NCI-H446 (cell line): ENCODE measurements around the gene ALAD.
A peak's percentile ranks its signal among the peaks of the same experiment; 100 is the strongest.
"Not testable (repeated sequence)": the region's sequence is repeated elsewhere in the genome, so short reads cannot be mapped to it uniquely, and the experiment has no call there.

ENCODE experiments used
- DNase-seq, 2 experiments: peaks; one replicate each; lab custom pipeline; 2025; lab: John Stamatoyannopoulos, UW

ALAD gene

GRCh38 chr9:113401027-113401792 lies at the start of gene ALAD:
Gene ALAD, minus strand, starts transcription at chr9:113401284. Its CDS starts 7,725 bp downstream, at chr9:113393559.
- peak; percentile 89 to 95 for DNase-seq

DNA sequence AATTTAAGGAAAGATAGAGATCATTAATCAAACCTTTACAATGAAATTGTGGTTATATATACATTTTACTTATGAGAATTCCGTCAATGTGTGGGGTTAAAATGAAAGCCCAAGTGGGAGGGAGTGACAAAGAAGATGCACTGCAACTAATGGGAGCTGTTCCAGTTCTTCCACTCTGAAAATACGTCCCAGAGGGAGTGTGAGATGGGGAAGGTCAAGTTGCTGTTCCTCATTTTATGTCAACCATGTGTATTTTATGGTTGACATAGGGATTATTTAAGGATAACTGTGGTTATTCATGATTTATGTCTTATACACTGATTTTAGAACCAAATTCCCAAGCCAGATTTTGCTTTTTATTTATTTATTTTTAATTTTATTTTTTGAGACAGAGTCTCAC lies 48.3 kb upstream of the ALAD start:
- DNase-seq = no peak

- peak in 1 of 2 experiments; percentile 31 for DNase-seq
Observed at GRCh38 chr9:113446323-113446740, 45.2 kb upstream of the ALAD start.

- no peak for DNase-seq
Observed at GRCh38 chr9:113444736-113445135, 43.7 kb upstream of the ALAD start.

DNA sequence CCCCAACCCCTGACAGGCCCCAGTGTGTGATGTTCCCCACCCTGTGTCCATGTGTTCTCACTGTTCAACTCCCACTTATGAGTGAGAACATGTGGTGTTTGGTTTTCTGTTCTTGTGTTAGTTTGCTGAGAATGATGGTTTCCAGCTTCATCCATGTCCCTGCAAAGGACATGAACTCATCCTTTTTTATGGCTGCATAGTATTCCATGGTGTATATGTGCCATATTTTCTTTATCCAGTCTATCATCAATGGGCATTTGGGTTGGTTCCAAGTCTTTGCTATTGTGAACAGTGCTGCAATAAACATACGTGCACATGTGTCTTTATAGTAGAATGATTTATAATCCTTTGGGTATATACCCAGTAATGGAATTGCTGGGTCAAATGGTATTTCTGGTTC lies 36.6 kb upstream of the ALAD start:
- not testable (repeated sequence) for DNase-seq

DNA sequence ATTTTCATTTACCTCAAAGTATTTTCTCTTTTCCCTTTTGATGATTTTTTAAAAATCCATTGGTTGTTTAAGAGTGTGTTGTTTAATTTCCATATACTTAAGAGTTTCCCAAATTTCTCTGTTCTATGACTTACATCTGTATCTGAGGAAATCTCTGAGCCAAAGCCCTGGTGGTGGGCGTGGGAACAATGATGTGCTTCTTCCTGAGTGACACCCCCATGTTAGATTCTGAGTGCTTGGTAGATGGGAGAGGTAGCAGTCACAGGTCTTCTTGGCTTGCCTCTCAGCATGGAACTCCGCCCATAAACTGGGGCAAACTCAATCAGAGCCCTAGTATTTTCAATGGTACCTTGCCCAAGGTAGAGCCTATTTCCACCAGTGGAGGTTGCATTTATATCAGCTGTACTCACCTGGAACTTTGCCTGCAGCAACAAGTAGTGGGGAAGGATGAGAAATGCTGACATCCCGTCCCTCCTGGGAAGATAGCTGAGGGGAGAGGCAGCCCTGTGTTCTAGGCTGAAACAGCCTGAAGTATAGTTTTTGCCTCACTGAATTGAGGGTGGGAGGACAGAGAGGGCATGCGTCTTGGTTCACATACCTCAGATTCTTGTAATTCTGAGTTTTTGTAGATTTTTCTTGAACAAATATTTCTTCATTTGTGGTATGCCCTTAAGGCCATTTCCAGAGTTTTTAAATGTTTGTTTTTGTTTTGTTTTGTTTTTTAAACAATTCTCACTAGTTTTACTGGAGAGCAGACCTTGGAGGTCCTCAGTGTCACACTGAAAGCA lies 35.8 kb upstream of the ALAD start:
- no peak for DNase-seq

- DNase-seq = no peak
Observed at GRCh38 chr9:113431191-113431590, 30.1 kb upstream of the ALAD start.

DNA sequence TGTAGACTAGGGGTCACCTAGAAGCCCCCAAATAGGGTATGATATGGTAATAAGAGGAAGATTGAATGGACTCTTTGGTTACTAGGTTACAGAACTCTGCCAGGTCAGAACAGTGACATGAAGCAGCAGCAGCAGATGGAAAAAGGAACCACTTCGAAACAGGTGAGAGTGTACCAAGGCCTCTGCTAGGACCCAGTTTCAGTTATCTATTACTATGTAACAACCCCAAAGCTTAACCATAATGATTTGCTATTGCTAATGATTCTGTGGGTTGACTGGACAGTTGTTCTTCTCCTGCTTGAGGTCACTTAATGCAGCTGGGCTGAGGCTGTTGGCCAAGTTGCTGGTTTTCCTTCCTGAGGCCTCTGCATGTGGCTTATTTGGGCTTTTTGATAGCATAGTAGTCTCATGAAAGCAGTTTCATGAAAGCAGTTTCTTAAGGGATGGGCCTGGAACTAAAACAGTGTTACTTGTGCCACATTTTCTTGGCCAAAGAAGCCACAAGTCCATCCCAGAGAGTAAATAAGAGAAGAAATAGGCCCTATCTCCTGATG lies 27.1 kb upstream of the ALAD start:
- no peak for DNase-seq

DNA sequence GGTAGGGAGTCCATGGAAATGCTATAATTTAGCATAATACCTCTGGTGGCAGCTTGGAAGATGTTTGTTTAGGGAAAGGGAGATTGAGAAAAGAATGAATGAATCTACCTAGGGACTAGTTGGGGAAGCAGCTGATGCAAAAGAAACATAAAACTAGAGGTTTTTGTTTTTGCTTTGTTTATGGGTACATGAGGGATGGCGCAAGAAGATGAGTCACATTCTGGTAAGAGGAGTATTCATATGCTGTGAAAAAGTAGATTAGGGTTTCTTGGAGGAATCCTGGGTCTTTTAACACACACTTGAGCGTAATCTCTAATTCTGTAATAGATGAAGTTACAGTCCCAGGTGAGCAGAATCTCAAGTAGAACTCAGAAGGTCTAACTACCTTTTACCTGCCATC lies 26.5 kb upstream of the ALAD start:
- no peak for DNase-seq

DNA sequence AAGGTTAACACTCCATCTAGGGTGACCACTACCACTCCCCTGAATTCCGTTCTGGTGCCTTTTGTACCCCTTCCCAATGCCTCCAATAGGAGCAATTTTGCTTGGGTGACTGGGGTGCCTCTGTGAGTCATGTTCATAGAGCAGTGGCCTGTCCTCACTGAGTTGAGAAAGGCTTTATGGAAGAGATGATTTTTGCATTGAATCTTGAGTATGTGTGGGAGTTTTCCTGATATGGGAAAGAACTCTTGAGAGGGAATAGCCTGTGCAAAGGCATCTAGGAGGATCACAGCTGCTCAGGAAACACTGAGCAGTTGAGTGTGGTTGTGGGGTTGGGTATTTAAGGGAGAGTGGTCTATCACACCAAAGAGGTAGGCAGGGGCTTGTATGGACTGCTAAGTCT lies 25.6 kb upstream of the ALAD start:
- no peak for DNase-seq

DNA sequence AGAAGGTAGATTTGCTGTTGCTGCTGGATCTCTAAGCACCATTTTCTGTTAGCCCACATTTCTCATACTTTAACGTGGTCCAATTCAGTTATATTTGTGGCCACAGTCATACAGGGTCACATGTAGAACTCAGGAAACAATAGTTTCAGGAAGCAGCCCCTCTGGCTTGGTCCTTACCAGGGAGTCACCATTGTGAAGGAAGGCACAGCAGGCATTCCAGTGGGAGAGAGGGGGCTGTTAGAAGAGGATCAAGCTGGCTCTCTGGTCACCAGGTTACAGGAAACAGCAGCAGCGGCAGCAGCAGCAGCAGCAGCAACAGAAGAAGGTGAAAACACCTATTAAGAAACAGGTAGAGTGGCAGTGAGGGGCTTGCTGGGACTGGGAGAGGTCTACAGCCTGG lies 24.0 kb upstream of the ALAD start:
- DNase-seq = no peak

GRCh38 chr9:113421726-113422125 lies 20.6 kb upstream of the ALAD start:
- no peak for DNase-seq

DNA sequence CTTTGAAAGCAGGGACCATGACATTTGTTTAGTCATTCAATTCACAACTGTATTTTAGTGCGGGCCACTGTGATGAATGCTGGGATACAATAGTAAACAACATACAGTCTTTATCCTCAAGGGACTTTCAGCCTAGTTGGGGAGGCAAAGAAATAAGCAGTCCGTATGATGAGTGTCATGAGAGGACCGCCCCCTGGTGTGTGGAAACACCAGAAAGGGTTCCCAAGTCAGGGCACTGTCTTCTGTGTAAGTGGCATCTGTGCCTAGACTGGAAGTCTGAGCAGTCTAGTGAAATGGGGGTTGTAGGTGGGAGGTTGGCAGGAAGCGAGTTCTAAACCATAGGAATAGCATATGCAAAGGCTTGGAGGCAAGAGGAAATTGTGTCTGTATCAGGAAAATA lies 16.3 kb upstream of the ALAD start:
- DNase-seq = no peak

DNA sequence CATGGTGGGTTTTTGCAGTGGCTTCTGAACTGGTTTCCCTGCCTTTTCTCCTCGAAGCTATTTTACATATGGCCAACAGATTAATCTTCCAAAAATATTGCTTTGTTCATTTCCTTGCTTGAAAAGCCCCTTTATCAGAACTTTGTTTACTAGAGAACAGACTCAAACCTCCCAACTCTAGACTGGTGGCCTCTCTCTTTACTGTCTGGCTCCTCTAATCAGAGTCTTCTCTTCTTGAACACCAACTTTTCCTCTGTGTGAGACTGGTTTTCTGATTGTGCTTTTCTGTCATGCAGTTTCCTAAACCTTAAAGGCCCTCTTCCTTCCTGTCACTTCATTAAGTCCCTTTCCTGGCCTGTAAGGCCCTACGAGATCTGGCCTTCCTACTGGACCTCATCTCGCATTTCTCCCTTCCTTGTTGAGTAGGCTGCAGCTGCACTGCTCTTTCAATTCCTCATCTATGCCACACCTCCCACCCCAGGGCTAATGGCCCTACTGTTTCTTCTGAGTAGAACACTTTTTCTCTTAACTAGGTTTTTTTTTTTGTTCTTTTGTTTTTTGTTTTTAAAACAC lies 15.2 kb upstream of the ALAD start:
- no peak for DNase-seq

GRCh38 chr9:113410207-113410864 lies 9.3 kb upstream of the ALAD start, which contains the start of the genes C9orf43 and POLE3:
Gene C9orf43, plus strand, starts transcription at chr9:113410747. Its CDS starts 2,747 bp downstream, at chr9:113413494.
Gene POLE3, minus strand, starts transcription at chr9:113410675. Its CDS starts 382 bp downstream, at chr9:113410293.
- peak; percentile 74 to 90 for DNase-seq

- DNase-seq = no peak
Observed at GRCh38 chr9:113409883-113410206, 8.8 kb upstream of the ALAD start.

DNA sequence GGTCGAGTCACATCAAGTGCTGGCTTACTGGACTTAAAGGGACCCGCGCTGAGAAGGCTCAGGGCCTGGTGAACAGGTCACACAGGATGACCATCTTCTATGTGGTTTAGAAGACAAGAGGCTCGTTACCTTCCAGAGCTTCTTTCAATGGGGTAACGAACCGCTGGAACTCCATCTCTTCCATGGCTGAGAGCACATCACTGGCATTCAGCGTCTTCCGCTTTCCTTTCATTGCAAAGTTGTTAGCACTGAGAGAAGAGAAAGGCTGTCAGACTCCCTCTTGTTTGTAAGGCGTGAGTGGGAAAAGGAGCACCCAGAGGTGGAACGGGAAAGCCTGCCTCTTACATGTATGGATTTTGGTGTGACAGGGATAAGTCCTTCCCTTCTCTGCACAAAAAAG lies 8.4 kb upstream of the ALAD start:
- no peak for DNase-seq

- DNase-seq = peak; percentile 9 to 41
Observed at GRCh38 chr9:113406873-113407511, 5.9 kb upstream of the ALAD start.

DNA sequence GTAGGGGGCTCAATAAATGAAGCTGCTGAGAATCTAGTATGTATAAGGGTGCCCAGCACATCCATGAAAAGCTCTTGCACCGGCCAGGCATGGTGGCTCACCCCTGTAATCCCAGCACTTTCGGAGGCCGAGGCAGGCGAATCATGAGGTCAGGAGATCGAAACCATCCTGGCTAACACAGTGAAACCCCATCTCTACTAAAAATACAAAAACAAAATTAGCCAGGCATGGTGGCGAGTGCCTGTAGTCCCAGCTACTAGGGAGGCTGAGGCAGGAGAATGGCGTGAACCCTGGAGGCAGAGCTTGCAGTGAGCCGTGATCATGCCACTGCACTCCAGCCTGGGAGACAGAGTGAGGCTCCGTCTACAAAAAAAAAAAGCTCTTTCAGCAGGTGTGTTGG lies 5.3 kb upstream of the ALAD start:
- not testable (repeated sequence) for DNase-seq

DNA sequence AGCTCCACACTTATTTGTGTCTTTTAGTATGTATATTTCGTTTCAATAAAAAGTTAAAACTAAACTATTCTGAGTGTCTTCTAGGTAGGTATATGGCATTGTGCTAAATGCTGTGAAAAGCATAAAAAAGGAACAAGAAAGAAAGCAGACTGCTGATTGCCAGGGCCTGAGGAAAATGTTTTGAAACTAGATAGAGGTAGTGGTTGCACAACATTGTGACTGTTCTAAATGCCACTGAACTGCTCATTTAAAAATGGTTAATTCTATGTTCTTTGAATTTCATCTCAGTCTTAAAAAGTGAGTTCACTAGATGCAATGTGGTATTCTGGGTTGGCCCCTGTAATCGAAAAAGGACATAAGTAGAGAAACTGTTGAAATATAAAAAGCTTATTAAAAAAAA lies 2.6 kb upstream of the ALAD start:
- no peak for DNase-seq

DNA sequence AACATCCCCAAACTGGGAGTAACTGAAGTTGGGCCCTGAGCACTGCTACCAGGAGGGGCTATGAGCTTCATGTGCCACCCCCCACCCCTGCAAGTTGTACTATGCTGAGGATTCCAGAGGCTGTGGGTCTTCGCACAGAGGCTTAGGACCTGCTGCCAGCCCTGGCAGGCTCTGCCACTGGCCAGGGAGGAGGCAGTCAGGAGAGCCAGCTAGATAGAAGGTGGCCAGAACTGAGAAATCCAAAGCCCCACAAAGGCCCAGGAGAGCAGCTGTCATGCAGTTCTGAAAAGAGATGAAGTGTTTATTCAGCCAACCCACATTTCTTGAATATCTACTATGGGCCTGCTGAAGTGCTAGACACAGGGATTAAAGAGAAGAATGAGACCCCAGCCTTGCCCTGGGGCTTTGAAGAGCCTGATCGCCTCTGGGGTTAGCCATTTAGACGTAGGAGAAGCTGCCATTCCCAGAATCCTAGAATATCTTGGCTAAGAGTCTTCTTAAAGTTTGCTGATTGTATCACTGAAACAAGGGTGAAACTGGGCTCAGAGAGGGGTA lies 1.4 kb downstream of the ALAD start:
- no peak for DNase-seq
